GM19351 (cell line): ENCODE measurements around the gene IAH1.

Experiments used
- ATAC-seq: cut with Tn5 transposase; IDR thresholded peaks from one replicate; pipeline ENCODE4 v1.9.1; 2021; ENCODE audit warnings: mild to moderate bottlenecking, moderate library complexity; ENCODE audit not compliant: unreplicated experiment

IAH1 gene

GRCh38 chr2:9527995-9528787 lies 53.8 kb downstream of the IAH1 start:
- no peak for ATAC-seq

- ATAC-seq, result no peak
Observed at GRCh38 chr2:9532421-9532820, 58.1 kb downstream of the IAH1 start.

DNA sequence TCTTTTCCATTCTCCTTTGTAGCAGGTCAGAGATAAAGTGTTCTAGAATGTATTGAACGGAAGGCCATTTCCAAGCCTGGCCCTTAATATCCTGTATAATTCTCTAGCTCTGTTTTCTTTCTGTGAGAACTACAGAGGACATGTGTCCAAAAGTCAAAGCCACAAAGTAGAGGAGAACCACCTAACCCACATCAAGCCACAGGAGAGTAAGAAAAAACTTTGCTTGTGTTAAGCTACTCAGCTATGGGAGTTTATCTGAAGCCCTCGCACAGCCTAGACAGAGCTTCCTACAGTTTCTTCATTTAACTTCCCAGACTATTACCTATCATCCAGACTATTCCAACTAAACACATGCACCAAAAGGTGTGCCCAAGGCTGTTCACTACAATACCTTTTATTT lies 59.3 kb downstream of the IAH1 start:
- ATAC-seq, result no peak

GRCh38 chr2:9535177-9535576 lies 60.8 kb downstream of the IAH1 start:
- no peak for ATAC-seq

DNA sequence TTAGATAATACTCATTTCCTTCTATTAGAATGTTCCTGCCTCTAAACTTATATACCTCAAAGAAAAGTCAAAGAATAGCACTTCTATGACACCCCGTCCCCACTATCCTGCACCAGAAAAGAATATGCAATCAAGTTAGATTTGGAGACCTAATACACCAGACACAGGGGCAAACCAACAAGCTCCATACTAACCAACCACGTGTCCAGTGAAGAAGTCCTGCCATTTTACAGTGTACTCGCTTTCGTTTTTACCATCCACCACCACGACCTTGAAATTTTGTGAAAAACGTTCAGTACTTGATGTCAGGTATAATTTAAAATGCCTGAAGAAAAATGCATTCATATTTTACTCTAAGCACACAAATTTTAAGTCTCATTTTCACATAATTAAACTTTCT lies 62.2 kb downstream of the IAH1 start:
- ATAC-seq, result no peak

DNA sequence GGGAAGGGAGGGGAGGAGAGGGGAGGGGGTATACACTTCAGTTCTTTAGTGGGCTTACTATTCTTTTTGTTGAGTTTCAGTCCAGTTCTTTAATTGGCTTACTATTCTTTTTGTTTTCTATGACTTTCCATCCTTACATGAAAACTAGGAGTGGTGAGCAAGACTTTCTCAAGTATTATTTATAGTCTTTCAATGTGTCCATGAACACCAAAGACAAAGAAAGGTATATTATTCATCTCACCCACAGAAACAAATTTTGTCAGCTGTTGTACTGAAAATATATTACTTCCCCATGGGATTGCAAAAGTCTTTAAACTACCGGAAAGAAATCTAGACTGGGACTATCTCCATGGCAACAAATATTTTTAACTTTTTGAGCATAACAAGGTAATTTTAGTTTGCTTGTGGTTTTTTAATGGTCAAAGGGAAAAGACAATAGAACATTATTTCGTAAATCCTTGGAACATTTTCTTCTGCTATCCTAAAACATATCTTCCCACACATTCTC lies 63.7 kb downstream of the IAH1 start:
- no peak for ATAC-seq
